Uterus (tissue), 2 donors: Measurements from ENCODE around the gene COLGALT1.

ENCODE experiments used
- POLR2A ChIP-seq, 2 donors: fragments of 450-650 bp; IDR thresholded peaks; one replicate each; pipeline ENCODE4 v1.6.1; 2016; ENCODE audit warnings: antibody characterized with exemption in 2 of 2, mild to moderate bottlenecking in 1 of 2, moderate library complexity in 1 of 2
- TF ChIP-seq, protein P1 (sequence below), 4 experiments: fragments of 200-600 bp in 2 of 4; fragments of 450-650 bp in 2 of 4; sonication (generic) in 2 of 4; IDR thresholded peaks; one replicate each; pipeline ENCODE4 v1.5.1; 2016 to 2019; ENCODE audit warnings: antibody characterized with exemption in 4 of 4, mild to moderate bottlenecking in 2 of 4, moderate library complexity in 1 of 4

GRCh38 chr19:17610384-17610783 lies 54.9 kb downstream of the COLGALT1 start:
- TF ChIP-seq POLR2A (IDR thresholded peaks at IDR 0.05): no peak
- TF ChIP-seq, protein P1, sequence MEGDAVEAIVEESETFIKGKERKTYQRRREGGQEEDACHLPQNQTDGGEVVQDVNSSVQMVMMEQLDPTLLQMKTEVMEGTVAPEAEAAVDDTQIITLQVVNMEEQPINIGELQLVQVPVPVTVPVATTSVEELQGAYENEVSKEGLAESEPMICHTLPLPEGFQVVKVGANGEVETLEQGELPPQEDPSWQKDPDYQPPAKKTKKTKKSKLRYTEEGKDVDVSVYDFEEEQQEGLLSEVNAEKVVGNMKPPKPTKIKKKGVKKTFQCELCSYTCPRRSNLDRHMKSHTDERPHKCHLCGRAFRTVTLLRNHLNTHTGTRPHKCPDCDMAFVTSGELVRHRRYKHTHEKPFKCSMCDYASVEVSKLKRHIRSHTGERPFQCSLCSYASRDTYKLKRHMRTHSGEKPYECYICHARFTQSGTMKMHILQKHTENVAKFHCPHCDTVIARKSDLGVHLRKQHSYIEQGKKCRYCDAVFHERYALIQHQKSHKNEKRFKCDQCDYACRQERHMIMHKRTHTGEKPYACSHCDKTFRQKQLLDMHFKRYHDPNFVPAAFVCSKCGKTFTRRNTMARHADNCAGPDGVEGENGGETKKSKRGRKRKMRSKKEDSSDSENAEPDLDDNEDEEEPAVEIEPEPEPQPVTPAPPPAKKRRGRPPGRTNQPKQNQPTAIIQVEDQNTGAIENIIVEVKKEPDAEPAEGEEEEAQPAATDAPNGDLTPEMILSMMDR (IDR thresholded peaks at IDR 0.05): no peak
